KMS-11 (cell line): Measurements from ENCODE around the gene FOXL3.

Experiments used
- H2AFZ ChIP-seq: fragments of 200-600 bp; sonication (generic); 2 replicates; pipeline ENCODE4 v1.6.1; 2016; ENCODE audit warnings: antibody characterized with exemption, mixed run types, low read depth
- H3K27ac ChIP-seq: fragments of 200-600 bp; sonication (generic); 2 replicates; pipeline ENCODE4 v1.6.1; 2016; ENCODE audit warnings: mild to moderate bottlenecking, mixed run types
- H3K27me3 ChIP-seq: fragments of 200-600 bp; sonication (generic); 2 replicates; pipeline ENCODE4 v1.6.1; 2017; ENCODE audit warnings: mild to moderate bottlenecking, low read depth, mixed run types, moderate library complexity; ENCODE audit not compliant: insufficient read depth
- H3K36me3 ChIP-seq: fragments of 200-600 bp; sonication (generic); 2 replicates; pipeline ENCODE4 v1.6.1; 2017; ENCODE audit warnings: mild to moderate bottlenecking, mixed run types; ENCODE audit not compliant: insufficient read depth
- H3K4me1 ChIP-seq: fragments of 200-600 bp; sonication (generic); 2 replicates; pipeline ENCODE4 v1.6.1; 2016; ENCODE audit warnings: mild to moderate bottlenecking, low read depth, mixed run types; ENCODE audit not compliant: poor library complexity, severe bottlenecking
- H3K4me2 ChIP-seq: fragments of 200-600 bp; sonication (generic); 2 replicates; pipeline ENCODE4 v1.7.0; 2016; ENCODE audit warnings: mild to moderate bottlenecking, mixed run types
- H3K4me3 ChIP-seq: fragments of 200-600 bp; sonication (generic); IDR thresholded peaks from 2 replicates; pipeline ENCODE4 v1.6.1; 2017; ENCODE audit warnings: low read depth, low read length, mixed read lengths; ENCODE audit not compliant: insufficient read depth
- H3K79me2 ChIP-seq: fragments of 200-600 bp; sonication (generic); 2 replicates; pipeline ENCODE4 v1.6.1; 2016; ENCODE audit warnings: low read depth, mixed run types; ENCODE audit not compliant: insufficient read depth
- H3K9ac ChIP-seq: fragments of 200-600 bp; sonication (generic); 2 replicates; pipeline ENCODE4 v1.6.1; 2016; ENCODE audit warnings: mild to moderate bottlenecking, mixed run types
- H4K20me1 ChIP-seq: fragments of 200-600 bp; sonication (generic); 2 replicates; pipeline ENCODE4 v1.6.1; 2016; ENCODE audit warnings: mild to moderate bottlenecking, mixed run types; ENCODE audit not compliant: insufficient read depth
- TF ChIP-seq, protein P1 (sequence below): fragments of 200-600 bp; sonication (generic); conservative IDR thresholded peaks from 2 replicates; pipeline ENCODE4 v1.6.1; 2017; ENCODE audit warnings: low read depth, mild to moderate bottlenecking, antibody characterized with exemption, low read length, moderate library complexity, mixed read lengths

The FOXL3 gene

DNA sequence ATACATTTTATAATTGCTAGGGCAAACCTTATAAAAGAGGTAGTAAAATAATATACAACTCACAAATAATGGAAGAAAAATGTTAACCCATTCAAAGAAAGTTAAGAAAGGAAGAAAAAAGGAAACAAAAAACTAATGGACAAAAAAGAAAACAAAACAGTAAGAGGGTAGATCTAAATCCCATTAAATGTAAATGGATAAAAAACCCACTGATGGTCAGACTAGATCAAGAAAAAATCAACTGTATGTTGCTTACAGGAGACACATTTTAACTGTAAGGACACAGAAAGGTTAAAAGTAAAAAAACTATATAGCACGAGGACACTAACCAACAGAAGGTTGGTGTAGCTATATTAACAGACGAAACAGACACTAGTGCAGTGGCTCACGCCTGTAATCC lies 18.0 kb downstream of the FOXL3 start:
- Histone ChIP-seq H2AFZ (no peak overlapping the region), H3K36me3 (no peaks in the 10 kb centered on the region), H3K4me1 (no peaks in the 10 kb centered on the region), H3K27ac (no peak overlapping the region), H4K20me1 (no peaks in the 10 kb centered on the region), H3K27me3 (peaks cover 41% of the 10 kb centered on the region), H3K9ac (no peak overlapping the region), H3K4me2 (no peak overlapping the region), H3K79me2 (no peaks in the 10 kb centered on the region), H3K4me3 (no peak overlapping the region)
- TF ChIP-seq, protein P1, sequence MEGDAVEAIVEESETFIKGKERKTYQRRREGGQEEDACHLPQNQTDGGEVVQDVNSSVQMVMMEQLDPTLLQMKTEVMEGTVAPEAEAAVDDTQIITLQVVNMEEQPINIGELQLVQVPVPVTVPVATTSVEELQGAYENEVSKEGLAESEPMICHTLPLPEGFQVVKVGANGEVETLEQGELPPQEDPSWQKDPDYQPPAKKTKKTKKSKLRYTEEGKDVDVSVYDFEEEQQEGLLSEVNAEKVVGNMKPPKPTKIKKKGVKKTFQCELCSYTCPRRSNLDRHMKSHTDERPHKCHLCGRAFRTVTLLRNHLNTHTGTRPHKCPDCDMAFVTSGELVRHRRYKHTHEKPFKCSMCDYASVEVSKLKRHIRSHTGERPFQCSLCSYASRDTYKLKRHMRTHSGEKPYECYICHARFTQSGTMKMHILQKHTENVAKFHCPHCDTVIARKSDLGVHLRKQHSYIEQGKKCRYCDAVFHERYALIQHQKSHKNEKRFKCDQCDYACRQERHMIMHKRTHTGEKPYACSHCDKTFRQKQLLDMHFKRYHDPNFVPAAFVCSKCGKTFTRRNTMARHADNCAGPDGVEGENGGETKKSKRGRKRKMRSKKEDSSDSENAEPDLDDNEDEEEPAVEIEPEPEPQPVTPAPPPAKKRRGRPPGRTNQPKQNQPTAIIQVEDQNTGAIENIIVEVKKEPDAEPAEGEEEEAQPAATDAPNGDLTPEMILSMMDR = no peak

DNA sequence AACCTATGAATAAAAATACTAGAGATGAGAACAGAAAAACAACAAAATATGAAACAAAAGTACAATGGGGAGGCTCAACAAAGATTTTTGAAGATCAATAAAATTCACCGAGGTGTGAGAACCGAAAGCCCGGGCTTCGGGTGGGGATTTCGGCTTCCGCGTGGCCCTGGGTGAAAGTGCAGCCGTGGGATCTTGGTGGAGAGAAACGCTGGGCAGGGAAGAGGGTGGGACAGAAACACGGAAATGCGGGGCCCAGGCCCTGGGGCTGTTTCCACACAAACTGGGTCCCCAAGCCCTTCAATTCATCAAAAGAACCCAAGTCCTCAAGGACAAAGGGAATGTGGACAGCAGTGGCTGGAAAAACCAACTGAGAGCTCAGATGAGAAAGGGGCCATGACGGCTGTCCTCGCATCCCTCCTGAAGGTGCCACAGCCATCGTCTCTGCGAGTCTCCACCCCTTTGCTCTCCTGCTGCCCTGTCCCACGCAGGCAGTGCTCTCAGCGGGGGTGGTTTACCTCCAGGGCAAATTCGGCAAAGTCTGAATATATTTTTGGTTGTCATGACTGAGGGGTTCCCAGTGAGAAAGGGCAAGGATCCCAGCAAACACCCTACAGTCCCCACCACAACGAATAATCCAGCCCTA lies 19.7 kb downstream of the FOXL3 start:
- no peak overlapping the region for H3K4me3 ChIP-seq
- H2AFZ ChIP-seq = no peak overlapping the region
- no peaks in the 10 kb centered on the region for H3K4me1 ChIP-seq
- H3K27me3 ChIP-seq = peaks cover 56% of the 10 kb centered on the region
- TF ChIP-seq, protein P1 = no peak
- no peaks in the 10 kb centered on the region for H3K36me3 ChIP-seq
- H3K79me2 ChIP-seq = no peaks in the 10 kb centered on the region
- no peak overlapping the region for H3K9ac ChIP-seq
- no peaks in the 10 kb centered on the region for H4K20me1 ChIP-seq
- no peak overlapping the region for H3K27ac ChIP-seq
- no peak overlapping the region for H3K4me2 ChIP-seq

DNA sequence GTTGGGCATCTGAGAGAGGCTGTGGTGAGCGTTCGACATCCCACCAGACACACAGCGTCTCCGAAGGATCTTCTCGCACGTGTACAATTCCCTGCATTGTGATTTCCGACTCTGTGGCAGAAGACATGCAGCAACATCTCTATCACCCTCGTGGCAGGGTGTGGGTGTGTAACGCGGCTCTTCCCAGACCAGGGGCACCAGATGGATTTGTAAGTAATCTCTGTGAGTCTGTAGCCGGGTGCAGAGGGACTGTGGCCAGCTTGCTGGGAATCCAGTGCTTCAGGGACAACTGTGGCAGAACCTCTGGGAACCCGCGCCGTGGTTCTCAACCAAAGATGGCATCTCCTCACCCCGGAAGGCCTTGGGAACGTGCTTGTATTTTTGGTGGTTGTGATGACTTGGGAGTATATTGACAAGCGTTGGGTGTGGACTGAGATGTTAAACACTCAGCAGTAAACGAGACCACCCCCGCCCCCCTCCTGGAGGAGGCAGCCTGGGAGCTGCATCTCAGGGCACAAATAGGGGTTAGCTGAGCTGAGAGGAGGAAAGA lies 21.2 kb downstream of the FOXL3 start:
- H3K27me3 ChIP-seq = peaks cover 71% of the 10 kb centered on the region

DNA sequence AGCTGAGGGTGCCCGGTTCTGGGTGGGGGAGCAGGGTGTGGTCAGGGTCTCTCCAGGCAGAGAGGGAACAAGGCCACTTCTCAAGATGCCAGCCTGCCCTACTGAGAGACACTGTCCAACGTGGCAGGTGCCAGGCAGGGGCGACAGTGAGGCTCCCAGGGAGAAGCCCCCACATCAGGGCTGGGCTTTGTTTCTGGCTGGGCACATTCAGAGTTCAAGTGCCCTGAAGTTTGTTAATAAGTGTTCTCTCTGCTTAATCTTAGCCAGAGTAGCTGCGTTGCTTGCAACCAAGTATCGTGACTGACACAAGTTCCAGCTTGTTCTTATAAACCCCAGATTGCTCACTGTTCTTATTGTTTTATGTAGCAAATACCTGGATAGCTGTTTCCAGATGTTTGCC lies 21.8 kb downstream of the FOXL3 start:
- no peaks in the 10 kb centered on the region for H3K4me1 ChIP-seq
- H3K4me3 ChIP-seq = no peak overlapping the region
- H3K27ac ChIP-seq = no peak overlapping the region

More for the DNA sequence above, 21.2 kb downstream of the FOXL3 start:
- H3K4me1 ChIP-seq = no peaks in the 10 kb centered on the region
- H4K20me1 ChIP-seq = no peaks in the 10 kb centered on the region
- H3K4me2 ChIP-seq = no peak overlapping the region
- TF ChIP-seq, protein P1 = no peak
- no peaks in the 10 kb centered on the region for H3K79me2 ChIP-seq
- H3K36me3 ChIP-seq = no peaks in the 10 kb centered on the region
- no peak overlapping the region for H3K27ac ChIP-seq
- no peak overlapping the region for H3K9ac ChIP-seq
- no peak overlapping the region for H3K4me3 ChIP-seq
- no peak overlapping the region for H2AFZ ChIP-seq

More for the DNA sequence above, 21.8 kb downstream of the FOXL3 start:
- Histone ChIP-seq H4K20me1 (no peaks in the 10 kb centered on the region), H3K9ac (no peak overlapping the region), H3K27me3 (peaks cover 77% of the 10 kb centered on the region), H3K79me2 (no peaks in the 10 kb centered on the region), H2AFZ (no peak overlapping the region), H3K36me3 (no peaks in the 10 kb centered on the region), H3K4me2 (no peak overlapping the region)
- TF ChIP-seq, protein P1 = no peak
